Keratinocyte (primary cell): ENCODE data around the gene DDX47. TPM values are rescaled to one million over a fixed set of nuclear protein-coding genes. Genes with fewer than 3 reads are reported as not detected.

Experiments
- DNase-seq: peaks from one replicate; pipeline ENCODE4 v3.0.0-alpha.2; 2011; ENCODE audit warnings: low read depth, missing footprints, low spot score
- FAIRE-seq: peaks from 2 replicates; lab custom pipeline; 2011; peaks lifted over from hg19 to GRCh38; lab: Jason Lieb, UNC
- H2AFZ ChIP-seq: 2 replicates; pipeline ENCODE4 v1.6.0; 2012; ENCODE audit warnings: low read length, control low read depth, inconsistent platforms; ENCODE audit not compliant: control insufficient read depth
- H3K27ac ChIP-seq: 2 replicates; pipeline ENCODE4 v1.5.1; 2011; ENCODE audit warnings: low read length; ENCODE audit not compliant: control insufficient read depth, insufficient read depth
- H3K27me3 ChIP-seq: 3 replicates; pipeline ENCODE4 v1.6.0; 2011; ENCODE audit warnings: low read length; ENCODE audit not compliant: control insufficient read depth, insufficient read depth; ENCODE audit errors: extremely low read depth
- H3K36me3 ChIP-seq, 2 experiments: 2 replicates in 1 of 2; 3 replicates in 1 of 2; pipeline ENCODE4 v1.5.1; 2011; ENCODE audit warnings: low read length in 2 of 2, mild to moderate bottlenecking in 1 of 2; ENCODE audit not compliant: control insufficient read depth in 2 of 2, insufficient read depth in 2 of 2; ENCODE audit errors: extremely low read depth in 1 of 2
- H3K4me1 ChIP-seq: 3 replicates; pipeline ENCODE4 v1.5.1; 2011; ENCODE audit warnings: low read length; ENCODE audit not compliant: control insufficient read depth, insufficient read depth; ENCODE audit errors: extremely low read depth
- H3K4me2 ChIP-seq: 3 replicates; pipeline ENCODE4 v1.6.0; 2011; ENCODE audit warnings: low read depth, low read length; ENCODE audit not compliant: control insufficient read depth, insufficient read depth; ENCODE audit errors: extremely low read depth
- H3K4me3 ChIP-seq, 3 experiments: fragments of 200-600 bp in 1 of 3; sonication (generic) in 1 of 3; 2 replicates in 2 of 3; 3 replicates in 1 of 3; pipeline ENCODE4 v1.5.1; 2011 to 2016; ENCODE audit warnings: low read length in 3 of 3, mild to moderate bottlenecking in 3 of 3, control low read depth in 2 of 3, inconsistent platforms in 1 of 3, low read depth in 1 of 3, mixed read lengths in 1 of 3, mixed run types in 1 of 3, moderate library complexity in 1 of 3; ENCODE audit not compliant: control insufficient read depth in 2 of 3, insufficient read depth in 2 of 3; ENCODE audit errors: extremely low read depth in 1 of 3
- H3K79me2 ChIP-seq: 2 replicates; pipeline ENCODE4 v1.6.0; 2012; ENCODE audit warnings: low read length; ENCODE audit not compliant: control insufficient read depth, insufficient read depth
- H3K9ac ChIP-seq: 3 replicates; pipeline ENCODE4 v1.6.0; 2011; ENCODE audit warnings: low read length; ENCODE audit not compliant: control insufficient read depth, insufficient read depth; ENCODE audit errors: extremely low read depth
- H3K9me1 ChIP-seq: 3 replicates; pipeline ENCODE4 v1.6.0; 2011; ENCODE audit warnings: low read length; ENCODE audit not compliant: control insufficient read depth, insufficient read depth; ENCODE audit errors: extremely low read depth
- H3K9me3 ChIP-seq: 2 replicates; pipeline ENCODE4 v1.5.1; 2012; ENCODE audit warnings: low read depth, low read length; ENCODE audit not compliant: control insufficient read depth
- H4K20me1 ChIP-seq: 3 replicates; pipeline ENCODE4 v1.6.0; 2011; ENCODE audit warnings: low read length; ENCODE audit not compliant: control insufficient read depth, insufficient read depth; ENCODE audit errors: extremely low read depth
- CTCF ChIP-seq, 3 experiments: IDR thresholded peaks in 1 of 3; conservative IDR thresholded peaks in 1 of 3; optimal IDR thresholded peaks in 1 of 3; 2 replicates in 2 of 3; 3 replicates in 1 of 3; pipeline versions ENCODE3 to v1.5.1; 2011; ENCODE audit warnings: low read length in 3 of 3, mild to moderate bottlenecking in 3 of 3, moderate library complexity in 2 of 3, control low read depth in 1 of 3, inconsistent platforms in 1 of 3; ENCODE audit not compliant: insufficient read depth in 2 of 3; ENCODE audit errors: extremely low read depth in 1 of 3
- EZH2 ChIP-seq: IDR thresholded peaks from one replicate; pipeline ENCODE4 v1.6.1; 2012; ENCODE audit warnings: inconsistent platforms, mild to moderate bottlenecking, low read length, moderate library complexity
- dilution Hi-C: fragments of 300-500 bp; cut with MboI; formaldehyde crosslinking; loops from one replicate; pipeline ENCODE4 v1.7.0; 2020; ENCODE audit warnings: low sequenced_read_pairs; ENCODE audit not compliant: extremely low pct_ligation_motif_present
- polyA plus RNA-seq, 5 experiments: library from polyadenylated mRNA; depleted of rRNA in 3 of 5; stranded (reverse) in 3 of 5; stranded (forward) in 1 of 5; unstranded in 1 of 5; fragments of >200 nt; gene quantifications; 1 replicate in 1 of 5; 2 replicates in 3 of 5; 3 replicates in 1 of 5; pipeline versions ENCODE4 v1.2.1 to v1.2.3, GENCODE V29; 2011 to 2012; ENCODE audit warnings: missing spikeins in 2 of 5, low read depth in 1 of 5, low replicate concordance in 1 of 5
- small RNA-seq, 3 experiments: library from RNA; depleted of rRNA; stranded (forward); fragments of <200 nt; gene quantifications; one replicate each; pipeline ENCODE3, GENCODE V24; 2012; ENCODE audit warnings: low read depth in 3 of 3, low replicate concordance in 1 of 3; ENCODE audit not compliant: insufficient read length in 3 of 3

The DDX47 gene
- polyA plus RNA-seq, 1 donor (not counting 4 experiments of a cell fraction or from before 2014, with no cell fraction given): 90.2 TPM

DNA sequence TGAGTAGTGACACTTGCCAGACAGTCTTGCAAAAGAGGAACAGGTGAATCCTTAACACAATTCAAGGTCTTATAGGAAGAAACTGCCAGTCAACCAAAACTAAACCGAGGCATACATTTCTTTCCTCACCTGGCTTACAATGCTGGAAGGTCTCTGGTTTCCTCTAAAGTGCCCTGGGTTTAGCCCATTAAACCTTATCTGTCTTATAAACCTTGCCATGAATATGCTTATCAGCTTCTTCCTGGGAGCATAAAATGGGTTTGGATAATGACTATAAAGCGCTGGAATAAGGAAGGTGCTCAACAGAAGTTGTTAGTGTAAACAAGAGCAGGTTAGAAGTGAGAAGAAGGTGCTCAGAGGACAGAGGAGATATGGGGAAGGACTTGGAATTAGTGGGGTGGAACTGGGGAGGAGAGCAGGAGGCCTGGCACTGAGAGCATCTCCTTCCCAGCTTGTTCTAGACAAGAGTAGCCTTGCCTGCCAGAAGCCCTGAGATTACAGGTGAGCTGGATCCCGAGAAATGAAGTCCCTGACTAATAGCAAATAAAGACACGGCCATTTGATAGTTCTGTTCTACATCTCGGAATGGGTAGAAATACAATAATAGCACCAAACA is 64.1 kb downstream of the DDX47 start:
- Histone ChIP-seq H3K9ac (peak overlapping the region; percentile 11), H3K79me2 (no peaks in the 10 kb centered on the region), H3K36me3 (peaks cover 0 to 1% of the 10 kb centered on the region in 2 experiments), H3K4me2 (peak overlapping the region; percentile 23), H3K4me1 (peaks cover 57% of the 10 kb centered on the region), H3K27me3 (no peaks in the 10 kb centered on the region), H4K20me1 (no peaks in the 10 kb centered on the region), H3K27ac (peak overlapping the region; percentile 42), H3K4me3 (peak overlapping the region in 1 of 3 experiments; percentile 0), H3K9me1 (no peaks in the 10 kb centered on the region), H3K9me3 (no peaks in the 10 kb centered on the region), H2AFZ (peak overlapping the region; percentile 67)
- DNase-seq (no peak), FAIRE-seq (no peak)
- dilution Hi-C loops: no loop called here
- TF ChIP-seq CTCF (optimal IDR thresholded peaks at IDR 0.05 in 1 of 3, IDR thresholded peaks at IDR 0.05 in 1 of 3, conservative IDR thresholded peaks at IDR 0.05 in 1 of 3; ENCODE audit: extremely low read depth in 1 of 3, insufficient read depth in 2 of 3, low read length in 3 of 3) (no peak), EZH2 (no peak)

DNA sequence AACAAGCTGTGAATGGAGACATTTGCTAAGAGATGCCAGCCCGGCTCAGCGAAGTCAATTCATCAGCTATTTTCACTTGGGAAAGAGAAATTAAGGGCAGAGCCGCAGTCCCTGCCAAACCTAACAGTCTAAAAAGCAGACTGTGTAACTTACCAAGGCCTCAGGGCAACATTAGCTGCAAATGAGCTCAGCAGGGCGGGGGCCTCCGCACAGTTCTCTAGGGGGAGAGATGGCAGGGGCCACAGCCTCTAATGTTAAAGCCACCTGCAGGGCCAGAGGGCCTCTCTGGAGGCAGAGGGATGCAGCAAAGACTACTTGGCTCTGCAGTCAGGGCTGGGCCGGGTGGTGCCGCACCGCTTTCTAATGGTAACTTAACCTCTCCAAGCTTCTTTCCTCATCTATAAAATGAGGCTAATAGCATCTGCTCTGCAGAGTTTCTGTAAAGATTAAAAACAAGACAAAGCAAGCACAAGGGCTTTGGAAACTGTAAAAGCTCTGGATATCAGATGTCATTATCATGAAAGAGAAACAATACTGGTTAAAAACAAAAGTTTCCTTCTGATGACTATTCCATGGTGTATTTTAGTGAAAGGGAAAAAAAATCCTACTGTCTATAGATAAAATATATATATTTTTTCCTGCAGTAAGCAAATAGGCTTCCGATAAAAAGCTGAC is 64.8 kb downstream of the DDX47 start:
- no peak for FAIRE-seq
- Histone ChIP-seq H3K4me3 (peak overlapping the region in 1 of 3 experiments; percentile 0), H3K4me2 (peak overlapping the region; percentile 23), H3K79me2 (no peaks in the 10 kb centered on the region), H3K9ac (peak overlapping the region; percentile 11), H3K9me1 (no peaks in the 10 kb centered on the region), H3K27ac (peak overlapping the region; percentile 42), H3K9me3 (no peaks in the 10 kb centered on the region), H3K4me1 (peaks cover 57% of the 10 kb centered on the region), H2AFZ (peak overlapping the region; percentile 0), H3K36me3 (peaks cover 0 to 1% of the 10 kb centered on the region in 2 experiments), H3K27me3 (no peaks in the 10 kb centered on the region), H4K20me1 (no peaks in the 10 kb centered on the region)
- DNase-seq: no peak
- TF ChIP-seq EZH2 (no peak), CTCF (optimal IDR thresholded peaks at IDR 0.05 in 1 of 3, IDR thresholded peaks at IDR 0.05 in 1 of 3, conservative IDR thresholded peaks at IDR 0.05 in 1 of 3; ENCODE audit: extremely low read depth in 1 of 3, insufficient read depth in 2 of 3, low read length in 3 of 3) (no peak)
- dilution Hi-C loops: no loop called here

Small RNAs within 50 kb of the gene (small RNA-seq; reads per million reads assigned to genes)
- 0 reads per million in 3 experiments for gene AC007215.1
- 0 reads per million in 3 experiments for gene MIR613

Other genes with a start within 250 kb of the DDX47 start
- 11.3 to 15.8 TPM (median 11.8 TPM) in 3 replicates for gene CREBL2, start 201.5 kb upstream of the DDX47 start, polyA plus RNA-seq
- 0.05 to 0.45 TPM (median 0.17 TPM) in 3 replicates for gene GPR19, start 117.2 kb upstream of the DDX47 start, polyA plus RNA-seq
- gene CDKN1B, start 96.0 kb upstream of the DDX47 start, polyA plus RNA-seq: 2.9 to 5.5 TPM (median 5.1 TPM) in 3 replicates
- 0.34 to 0.36 TPM (median 0.34 TPM) in 3 replicates for gene APOLD1, start 27.7 kb upstream of the DDX47 start, polyA plus RNA-seq
- 25.5 to 73.6 TPM (median 28.8 TPM) in 3 replicates for gene GPRC5A, start 78.2 kb downstream of the DDX47 start, polyA plus RNA-seq
- 0.08 to 0.32 TPM (median 0.19 TPM) in 3 replicates for gene GPRC5D, start 138.8 kb downstream of the DDX47 start, polyA plus RNA-seq
- 21.5 to 36.9 TPM (median 24.8 TPM) in 3 replicates for gene HEBP1, start 186.9 kb downstream of the DDX47 start, polyA plus RNA-seq
- gene FAM234B, start 231.0 kb downstream of the DDX47 start, polyA plus RNA-seq: 3.4 to 5.1 TPM (median 4.5 TPM) in 3 replicates